Measurements from ENCODE around the gene GLMN. TPM values are rescaled to one million over a fixed set of nuclear protein-coding genes. Genes with fewer than 3 reads are reported as not detected.
"Not testable (repeated sequence)": the region's sequence is repeated elsewhere in the genome, so short reads cannot be mapped to it uniquely, and the experiment has no call there.

GLMN gene
- total and polyA plus RNA-seq, 2 experiments from 2014 or later, result 10.0 to 16.5 TPM

- Histone ChIP-seq H3K4me3 (no peak overlapping the region), H3K36me3 (replicated peaks; ENCODE audit: insufficient read depth, low read depth) (no peaks in the 10 kb centered on the region), H3K4me2 (no peak overlapping the region), H3K79me2 (no peaks in the 10 kb centered on the region), H2AFZ (no peak overlapping the region), H3K9me2 (replicated peaks; ENCODE audit: insufficient read depth) (no peaks in the 10 kb centered on the region), H3K27ac (no peak overlapping the region), H4K20me1 (ENCODE audit: insufficient read depth, poor library complexity, severe bottlenecking) (no peaks in the 10 kb centered on the region), H3K9me3 (ENCODE audit: low read depth) (no peaks in the 10 kb centered on the region), H3K27me3 (no peaks in the 10 kb centered on the region), H3K4me1 (ENCODE audit: insufficient read depth) (no peaks in the 10 kb centered on the region)
- no peak for DNase-seq (ENCODE audit: low spot score)
- TF ChIP-seq EZH2phosphoT487 (IDR thresholded peaks at IDR 0.05; ENCODE audit: low read depth, severe bottlenecking, unreplicated experiment) (no peak), CTCF (IDR thresholded peaks at IDR 0.05; ENCODE audit: poor library complexity) (no peak), EZH2 (IDR thresholded peaks at IDR 0.05; ENCODE audit: borderline replicate concordance) (no peak)
- 98% methylated on average over 3 of the region's 3 CpGs for WGBS (ENCODE audit: low lambda C conversion rate, missing lambda C conversion rate)
These were observed 36.3 kb downstream of the GLMN start for GRCh38 chr1:92262516-92262915.

GRCh38 chr1:92259350-92259749 is 39.4 kb downstream of the GLMN start:
- no peaks in the 10 kb centered on the region for H3K9me2 ChIP-seq (replicated peaks; ENCODE audit: insufficient read depth)
- DNase-seq (ENCODE audit: low spot score), result no peak
- no peaks in the 10 kb centered on the region for H3K27me3 ChIP-seq
- H3K79me2 ChIP-seq, result no peaks in the 10 kb centered on the region
- no peaks in the 10 kb centered on the region for H4K20me1 ChIP-seq (ENCODE audit: insufficient read depth, poor library complexity, severe bottlenecking)
- H3K9me3 ChIP-seq (ENCODE audit: low read depth), result no peaks in the 10 kb centered on the region
- H3K4me3 ChIP-seq, result no peak overlapping the region
- no peak overlapping the region for H3K4me2 ChIP-seq
- H2AFZ ChIP-seq, result no peak overlapping the region
- no peak overlapping the region for H3K27ac ChIP-seq
- no peaks in the 10 kb centered on the region for H3K4me1 ChIP-seq (ENCODE audit: insufficient read depth)
- WGBS (ENCODE audit: low lambda C conversion rate, missing lambda C conversion rate), result 94% methylated on average over 1 of the region's 1 CpG
- TF ChIP-seq EZH2 (IDR thresholded peaks at IDR 0.05; ENCODE audit: borderline replicate concordance), result no peak
- no peak for TF ChIP-seq EZH2phosphoT487 (IDR thresholded peaks at IDR 0.05; ENCODE audit: low read depth, severe bottlenecking, unreplicated experiment)
- TF ChIP-seq CTCF (IDR thresholded peaks at IDR 0.05; ENCODE audit: poor library complexity), result no peak
- no peaks in the 10 kb centered on the region for H3K36me3 ChIP-seq (replicated peaks; ENCODE audit: insufficient read depth, low read depth)

GRCh38 chr1:92254714-92255113 is 44.1 kb downstream of the GLMN start:
- H3K27ac ChIP-seq; H3K36me3 ChIP-seq (replicated peaks; ENCODE audit: insufficient read depth, low read depth); H3K4me2 ChIP-seq; H3K9me3 ChIP-seq (ENCODE audit: low read depth); H3K4me1 ChIP-seq (ENCODE audit: insufficient read depth); H3K79me2 ChIP-seq; H3K27me3 ChIP-seq; H2AFZ ChIP-seq; DNase-seq (ENCODE audit: low spot score); H3K4me3 ChIP-seq; H4K20me1 ChIP-seq (ENCODE audit: insufficient read depth, poor library complexity, severe bottlenecking); H3K9me2 ChIP-seq (replicated peaks; ENCODE audit: insufficient read depth): not testable (repeated sequence)
- 94% methylated on average over 3 of the region's 3 CpGs for WGBS (ENCODE audit: low lambda C conversion rate, missing lambda C conversion rate)

GRCh38 chr1:92244376-92244775 is 54.4 kb downstream of the GLMN start:
- TF ChIP-seq EZH2 (IDR thresholded peaks at IDR 0.05; ENCODE audit: borderline replicate concordance) (no peak), CTCF (IDR thresholded peaks at IDR 0.05; ENCODE audit: poor library complexity) (no peak), EZH2phosphoT487 (IDR thresholded peaks at IDR 0.05; ENCODE audit: low read depth, severe bottlenecking, unreplicated experiment) (no peak)
- WGBS (ENCODE audit: low lambda C conversion rate, missing lambda C conversion rate), result 90% methylated on average over 1 of the region's 1 CpG
- no peaks in the 10 kb centered on the region for H4K20me1 ChIP-seq (ENCODE audit: insufficient read depth, poor library complexity, severe bottlenecking)

More at GRCh38 chr1:92244376-92244775, 54.4 kb downstream of the GLMN start:
- no peaks in the 10 kb centered on the region for H3K79me2 ChIP-seq
- H3K4me2 ChIP-seq, result no peak overlapping the region
- H3K27me3 ChIP-seq, result no peaks in the 10 kb centered on the region
- no peaks in the 10 kb centered on the region for H3K36me3 ChIP-seq (replicated peaks; ENCODE audit: insufficient read depth, low read depth)
- no peak overlapping the region for H3K4me3 ChIP-seq
- H3K9me3 ChIP-seq (ENCODE audit: low read depth), result no peaks in the 10 kb centered on the region
- no peak overlapping the region for H3K27ac ChIP-seq
- no peak for DNase-seq (ENCODE audit: low spot score)
- no peaks in the 10 kb centered on the region for H3K9me2 ChIP-seq (replicated peaks; ENCODE audit: insufficient read depth)
- H2AFZ ChIP-seq, result no peak overlapping the region
- H3K4me1 ChIP-seq (ENCODE audit: insufficient read depth), result no peaks in the 10 kb centered on the region

Measured in hepatocyte (in vitro differentiated cells).